NCI-H2029 treated with DMSO at 0.1 percent for 48 hours (cell line): ENCODE results near the gene INIP.

ENCODE experiments used
- DNase-seq: peaks from one replicate; lab custom pipeline; 2025; lab: John Stamatoyannopoulos, UW

Gene INIP

DNA sequence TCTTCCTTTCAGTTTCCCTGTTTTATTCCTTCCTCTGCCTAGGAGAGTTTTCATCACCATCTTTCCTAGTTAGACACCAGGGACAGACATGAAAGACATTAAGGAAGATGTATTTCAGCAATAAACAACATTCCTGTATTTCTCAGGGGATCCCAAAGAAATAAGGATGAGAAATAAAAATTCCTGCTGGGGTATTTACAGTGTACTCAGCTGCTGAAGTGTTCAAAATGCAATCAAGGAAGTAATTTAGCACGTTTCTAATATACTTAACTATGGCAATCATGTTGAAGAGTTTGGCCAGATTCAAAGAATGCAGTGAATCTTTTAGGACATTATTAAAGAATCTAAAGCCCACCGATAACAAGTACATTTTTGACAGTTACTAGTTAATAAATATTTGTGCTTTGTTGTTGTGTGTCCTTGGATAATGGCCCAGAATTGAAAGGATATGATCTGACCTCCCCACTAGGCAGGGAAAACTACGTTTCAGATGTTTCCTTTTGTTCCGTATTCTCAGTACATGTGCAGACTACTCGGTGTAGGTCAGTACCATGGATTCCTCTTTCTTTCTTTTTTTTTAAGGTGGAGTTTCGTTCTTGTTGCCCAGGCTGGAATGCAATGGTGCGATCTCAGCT lies 46.8 kb downstream of the INIP start:
- no peak for DNase-seq

DNA sequence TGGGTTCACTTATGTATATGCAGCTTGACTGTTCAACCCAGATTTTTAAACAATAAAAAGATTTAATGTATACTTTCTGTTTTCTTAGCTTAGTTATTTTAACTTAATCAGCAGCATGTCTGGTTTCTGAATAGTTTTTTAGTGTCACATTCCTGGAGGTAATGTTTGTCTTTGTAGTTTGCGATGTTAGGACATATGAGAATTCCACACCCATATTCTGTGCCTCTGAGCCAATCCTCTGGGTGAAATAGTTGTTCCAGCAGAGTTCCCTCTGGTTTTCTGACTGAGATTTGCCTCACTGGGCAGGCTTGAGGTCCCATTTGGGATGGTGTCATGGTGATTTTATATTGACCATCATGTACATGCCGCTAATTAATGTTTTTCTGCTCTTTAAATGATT lies 48.6 kb downstream of the INIP start:
- no peak for DNase-seq

DNA sequence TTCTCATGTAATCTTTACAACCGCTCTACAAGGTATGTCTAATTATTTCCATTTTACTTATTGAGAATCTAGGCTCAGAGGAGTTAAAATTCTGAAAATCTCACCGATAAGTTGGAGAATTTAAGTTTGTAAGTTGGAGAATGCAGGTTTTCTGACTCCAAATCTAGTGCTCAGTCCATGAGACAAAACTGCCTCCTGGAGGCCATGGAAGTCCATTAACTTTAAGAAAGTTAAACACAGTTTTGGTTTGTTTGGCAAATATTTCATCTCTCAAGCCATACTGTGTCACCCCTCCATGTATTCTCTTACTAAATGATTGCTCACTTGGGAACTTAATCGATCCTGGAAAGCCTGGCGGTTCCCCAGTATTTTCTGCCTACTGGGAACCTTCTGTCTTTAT lies 52.6 kb downstream of the INIP start:
- no peak for DNase-seq

DNA sequence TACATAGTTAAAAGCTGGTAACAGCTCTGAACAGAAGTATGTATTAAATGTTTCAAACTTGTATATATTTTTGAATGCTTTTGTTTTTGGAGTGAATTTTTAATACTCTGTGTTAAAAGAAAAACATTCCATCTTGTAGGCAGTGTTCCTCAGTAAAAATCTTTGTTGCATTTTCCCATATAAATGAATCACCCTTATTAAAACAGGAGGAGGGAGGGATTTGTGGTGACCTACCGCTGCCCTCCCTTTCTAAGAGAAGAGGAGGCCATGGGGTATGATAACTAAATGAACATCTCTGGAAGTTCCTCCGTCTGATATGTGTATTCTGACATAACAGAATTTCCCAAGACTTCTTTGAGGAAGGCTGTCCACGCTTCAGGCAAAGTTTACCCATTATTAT lies 53.4 kb downstream of the INIP start:
- DNase-seq: no peak

DNA sequence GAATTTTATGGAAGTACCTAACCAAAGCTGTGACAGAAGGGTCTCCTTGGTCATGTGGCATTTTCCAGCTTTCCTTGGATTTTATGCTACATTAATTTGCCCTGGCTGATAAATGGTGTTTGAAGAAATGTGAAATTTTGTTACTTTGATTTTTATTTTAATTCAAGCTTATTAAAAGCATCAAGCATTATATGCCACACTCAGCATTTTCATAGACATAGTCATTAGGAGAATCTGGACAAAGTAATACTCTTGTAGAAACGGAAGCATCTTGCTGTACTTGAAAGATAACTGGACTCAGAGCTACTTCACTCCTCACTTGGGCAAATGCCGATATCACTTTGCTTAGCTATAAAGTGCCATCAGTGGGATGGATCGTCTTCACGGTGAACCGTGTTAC lies 54.2 kb downstream of the INIP start:
- no peak for DNase-seq

DNA sequence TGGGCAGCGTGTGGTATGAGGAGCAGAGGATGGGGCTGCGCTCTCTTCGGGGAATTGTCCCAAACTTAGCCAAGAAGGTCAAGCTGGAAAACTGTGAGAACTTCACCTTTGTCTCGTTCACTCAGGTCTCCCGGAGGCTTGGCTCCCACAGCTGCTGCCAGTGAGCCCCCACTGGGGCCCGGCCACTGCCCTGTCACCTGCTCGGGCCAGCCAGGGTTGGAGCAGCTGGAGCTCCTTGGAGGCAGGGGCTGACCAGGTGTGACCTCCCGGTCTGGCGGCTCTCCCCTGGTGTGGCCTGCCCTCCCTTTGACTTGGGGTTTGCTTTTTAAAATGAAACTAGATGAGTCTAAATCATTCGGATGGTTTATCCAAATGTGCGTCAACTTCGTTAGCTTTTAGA lies 58.0 kb downstream of the INIP start:
- DNase-seq: no peak

DNA sequence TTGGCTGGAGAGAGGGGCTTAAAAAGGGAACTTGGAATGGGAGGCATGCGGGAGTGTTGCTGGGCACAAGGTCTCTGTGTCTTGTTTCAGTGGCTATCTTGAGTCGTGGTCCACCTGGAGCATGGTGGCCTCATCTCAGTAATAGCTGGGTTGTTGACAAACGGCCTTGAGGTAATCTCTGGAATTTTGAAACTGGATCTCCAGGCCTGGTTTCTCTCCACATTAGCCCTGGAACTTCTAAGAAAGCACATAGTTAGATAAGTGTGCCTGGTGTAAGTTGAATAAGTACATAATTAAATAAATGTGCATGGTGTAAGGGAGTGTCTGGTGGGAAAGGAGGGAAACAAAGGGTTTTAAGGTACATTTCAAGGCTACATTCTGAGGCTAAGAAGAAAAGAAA lies 62.2 kb downstream of the INIP start:
- DNase-seq: no peak

DNA sequence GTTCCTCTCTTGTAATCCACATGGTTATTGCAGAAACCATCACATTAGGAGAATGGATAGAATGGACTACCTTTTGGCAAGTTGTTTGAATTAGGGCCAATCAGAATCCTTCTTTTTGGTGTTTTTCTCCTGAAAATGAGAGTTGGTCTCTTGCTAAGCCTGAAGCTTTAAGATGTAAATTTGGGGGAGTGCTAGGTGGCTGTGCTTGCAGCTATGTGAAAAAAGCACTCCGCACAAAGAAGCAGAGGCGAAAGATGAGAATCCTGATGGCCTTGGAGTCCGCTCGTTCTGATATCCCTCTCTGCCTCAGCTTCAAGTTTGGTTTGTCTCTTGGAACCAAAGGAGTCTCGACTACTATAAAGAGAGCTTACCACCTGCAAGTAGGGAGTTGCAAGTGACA lies 63.6 kb downstream of the INIP start:
- no peak for DNase-seq

DNA sequence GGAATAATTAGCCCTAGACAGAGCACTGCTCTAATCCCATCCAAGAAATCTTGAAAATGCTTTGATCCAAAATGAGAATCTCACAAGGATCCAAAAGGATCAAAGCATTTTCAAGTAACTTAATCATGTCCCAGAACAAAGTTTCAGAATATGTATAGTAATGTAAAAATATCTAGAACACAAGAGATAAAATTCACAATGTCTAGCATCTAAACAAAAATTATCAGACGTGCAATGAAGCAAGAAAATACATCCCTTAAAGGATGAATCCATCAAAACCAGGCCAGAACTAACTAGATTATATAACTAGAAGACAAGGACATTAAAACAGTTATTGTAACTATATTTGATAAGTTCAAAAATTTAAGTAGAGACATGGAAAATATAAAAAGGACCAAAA lies 69.3 kb downstream of the INIP start:
- no peak for DNase-seq

DNA sequence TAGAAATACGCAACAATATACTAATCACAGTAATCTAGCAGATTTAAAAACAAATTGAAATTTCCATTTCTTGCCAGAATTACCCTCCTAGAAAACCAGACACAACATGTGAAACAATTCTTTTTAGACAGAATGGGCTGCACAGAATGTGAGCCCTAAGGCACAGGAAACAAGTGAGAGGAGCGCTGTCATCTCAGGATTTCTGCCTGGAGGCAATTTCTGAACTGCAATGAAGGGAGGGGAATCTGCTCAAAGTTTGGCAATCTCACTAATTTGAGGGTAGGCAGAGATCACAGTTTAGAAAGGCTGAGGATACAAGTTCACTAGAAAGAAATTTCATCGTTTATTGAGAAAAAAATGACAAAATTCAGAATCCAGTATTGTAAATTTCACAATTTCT lies 70.3 kb downstream of the INIP start:
- no peak for DNase-seq

DNA sequence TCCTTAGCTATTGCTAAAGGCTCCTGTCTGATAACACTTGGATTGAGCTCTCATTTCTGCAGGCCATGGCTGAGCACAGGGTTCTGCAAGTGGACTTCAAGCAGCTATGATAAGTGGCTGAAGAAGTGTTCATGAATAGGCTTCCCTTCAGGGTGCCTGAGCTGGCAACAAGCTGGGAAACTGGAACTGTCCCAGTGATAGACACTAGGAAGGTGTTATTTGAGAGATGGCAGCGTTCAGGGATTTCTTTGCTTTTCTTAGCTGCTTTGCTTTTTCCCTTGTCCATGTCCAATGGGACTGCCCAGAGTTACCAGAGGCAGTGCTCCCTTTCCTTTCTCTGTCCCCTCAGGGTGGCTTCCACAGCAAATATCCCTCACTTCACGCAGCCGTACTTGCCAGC lies 75.8 kb downstream of the INIP start:
- DNase-seq: no peak

DNA sequence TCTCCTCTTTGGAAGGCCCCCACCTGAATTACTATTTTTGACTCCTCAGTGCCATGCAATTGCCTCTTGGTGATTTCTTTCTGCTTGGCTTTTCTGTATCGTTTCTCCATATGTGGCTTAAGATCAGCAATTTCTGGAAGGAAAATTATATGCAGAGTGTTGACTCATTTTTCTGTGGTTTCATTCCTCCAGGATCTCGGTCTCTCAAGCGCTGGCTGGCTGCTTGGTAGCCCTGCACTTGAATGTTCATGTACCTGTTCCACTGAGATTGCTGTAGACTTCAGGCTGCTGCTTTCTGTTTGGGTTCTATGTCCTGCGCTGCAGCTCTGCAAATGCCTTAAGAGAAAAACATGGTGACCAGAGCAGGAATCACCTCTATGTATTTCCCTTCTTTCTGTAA lies 77.6 kb downstream of the INIP start:
- no peak for DNase-seq
